Bronchus fibroblast of lung (primary cell): ENCODE measurements around the gene SLC17A8. TPM values are rescaled to one million over a fixed set of nuclear protein-coding genes. Genes with fewer than 3 reads are reported as not detected.

Experiments
- total RNA-seq: library from RNA; depleted of rRNA; stranded (reverse); fragments of >200 nt; gene quantifications from 2 replicates; pipeline ENCODE4 v1.2.3, GENCODE V29; 2015

SLC17A8 gene
- total RNA-seq, result not detected in 2 replicates

DNA sequence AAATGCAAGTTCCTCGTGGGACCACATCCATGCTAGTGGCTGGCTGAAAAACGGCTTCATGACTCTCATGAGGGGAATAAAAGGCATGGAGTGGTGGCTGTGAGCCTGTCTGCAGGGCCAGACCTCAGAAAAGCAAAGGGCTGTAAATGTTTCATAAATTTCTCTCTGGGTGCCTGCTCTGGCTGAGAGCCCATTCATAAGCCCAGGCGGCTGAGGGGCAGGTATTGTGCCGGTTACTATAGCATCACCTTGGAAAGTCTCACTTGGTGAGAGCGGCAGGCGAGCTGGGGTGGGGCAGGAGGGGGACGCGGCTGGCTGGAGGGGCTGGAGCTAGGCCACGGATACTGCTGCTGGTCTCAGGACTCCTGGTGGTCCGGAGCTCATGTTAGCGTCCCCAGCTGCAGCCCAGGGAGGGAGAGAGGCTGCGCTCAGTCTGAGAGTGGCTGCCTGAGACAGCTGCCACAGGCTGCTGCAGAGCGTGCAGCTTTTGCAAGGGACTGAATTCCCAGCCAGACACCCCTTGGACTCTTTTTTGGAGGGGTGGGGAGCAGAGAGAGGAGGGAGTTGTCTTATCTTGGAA is at the start of gene SLC17A8:
Gene SLC17A8 (plus strand): TSS at position 431 of the 580 bp plus-strand sequence. CDS start 318 bp downstream, outside the sequence.

Other genes with a start within 250 kb of the SLC17A8 start
- gene BLTP3B, start 214.2 kb upstream of the SLC17A8 start, total RNA-seq, result 13.5 and 14.0 TPM in 2 replicates
- gene ACTR6, start 156.3 kb upstream of the SLC17A8 start, total RNA-seq, result 12.5 and 16.0 TPM in 2 replicates
- gene DEPDC4, start 90.0 kb upstream of the SLC17A8 start, total RNA-seq, result 1.5 and 1.9 TPM in 2 replicates
- 14.7 and 20.7 TPM in 2 replicates for gene SCYL2, start 89.9 kb upstream of the SLC17A8 start, total RNA-seq
- gene NR1H4, start 116.8 kb downstream of the SLC17A8 start, total RNA-seq, result 0.34 TPM in 1 of 2 replicates, not detected in the other
- 23.8 and 27.6 TPM in 2 replicates for gene GAS2L3, start 216.6 kb downstream of the SLC17A8 start, total RNA-seq